Measurements from ENCODE around the gene CTBP1. TPM values are rescaled to one million over a fixed set of nuclear protein-coding genes. Genes with fewer than 3 reads are reported as not detected.

Gene CTBP1
- total and polyA plus RNA-seq, 2 of the 8 experiments (the other 6 are each of a cell fraction or from before 2014, with no cell fraction given) = 128 to 185 TPM

DNA sequence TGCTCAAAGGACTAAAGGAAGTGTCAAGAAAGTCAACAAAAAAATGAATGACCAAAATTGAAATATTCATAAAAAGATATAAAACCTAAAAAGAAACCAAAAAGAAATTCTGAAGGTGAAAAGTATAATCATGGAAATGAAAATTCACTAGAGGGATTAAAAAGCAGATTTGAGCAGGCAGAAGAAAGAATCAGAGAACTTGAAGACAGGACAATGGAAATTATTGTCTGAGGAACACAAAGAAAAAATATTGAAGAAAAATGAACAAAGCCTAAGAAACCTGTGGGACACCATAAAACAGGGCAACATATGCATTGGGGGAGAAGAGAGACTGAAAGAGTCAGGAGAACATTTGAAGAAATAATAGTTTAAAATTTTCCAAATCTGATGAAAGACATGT is 66.6 kb downstream of the CTBP1 start (continued):
- TF ChIP-seq HDAC2 (IDR thresholded peaks at IDR 0.05; ENCODE audit: borderline replicate concordance in 1 of 2, low read depth in 2 of 2, low read length in 2 of 2) (no peak), SP2 (IDR thresholded peaks at IDR 0.05; ENCODE audit: low read length) (no peak), SIX5 (IDR thresholded peaks at IDR 0.05; ENCODE audit: low read depth, low read length) (no peak), GTF2F1 (IDR thresholded peaks at IDR 0.05; ENCODE audit: borderline replicate concordance, low read depth, low read length) (no peak), HDAC6 (IDR thresholded peaks at IDR 0.05; ENCODE audit: low read depth, low read length) (no peak), EP300 (IDR thresholded peaks at IDR 0.05; ENCODE audit: borderline replicate concordance in 1 of 2, low read depth in 2 of 2, low read length in 2 of 2) (no peak), JUND (IDR thresholded peaks at IDR 0.05; ENCODE audit: low read length) (no peak), MAFK (IDR thresholded peaks at IDR 0.05; ENCODE audit: low read depth, low read length) (no peak), ASH2L (IDR thresholded peaks at IDR 0.05; ENCODE audit: low read length) (no peak)
